SK-N-SH (cell line): ENCODE data around the gene SLC35F4.

ENCODE experiments used
- ELF1 ChIP-seq: IDR thresholded peaks from 2 replicates; pipeline ENCODE4 v1.4.0; 2012
- EP300 ChIP-seq, 2 experiments: IDR thresholded peaks; 2 replicates each; pipeline versions ENCODE4 v1.4.0 to v1.6.1; 2012; ENCODE audit warnings: borderline replicate concordance in 1 of 2, low read depth in 1 of 2, low read length in 1 of 2
- EZH2phosphoT487 ChIP-seq: fragments of 200-600 bp; sonication (generic); IDR thresholded peaks from 2 replicates; pipeline ENCODE4 v1.6.1; 2017; ENCODE audit warnings: low read depth, mixed run types, mild to moderate bottlenecking, antibody characterized with exemption, moderate library complexity, borderline replicate concordance
- MEF2A ChIP-seq: IDR thresholded peaks from 2 replicates; pipeline ENCODE4 v1.4.0; 2012; ENCODE audit warnings: low read depth, borderline replicate concordance
- POLR2AphosphoS5 ChIP-seq: IDR thresholded peaks from 2 replicates; pipeline ENCODE4 v1.6.1; 2012; ENCODE audit warnings: low read depth, low read length
- RCOR1 ChIP-seq: fragments of 150-350 bp; IDR thresholded peaks from 2 replicates; pipeline ENCODE4 v1.6.1; 2017; ENCODE audit warnings: antibody characterized with exemption, low read length
- RFX5 ChIP-seq: IDR thresholded peaks from 2 replicates; pipeline ENCODE4 v1.6.1; 2012; ENCODE audit warnings: mild to moderate bottlenecking, improper control_type of control experiment, low read length
- TF ChIP-seq, protein P1 (sequence below): fragments of 200-600 bp; sonication (generic); IDR thresholded peaks from 2 replicates; pipeline ENCODE4 v1.6.1; 2017; ENCODE audit warnings: antibody characterized with exemption, mild to moderate bottlenecking, moderate library complexity
- TF ChIP-seq, protein P2 (sequence below): fragments of 150-350 bp; IDR thresholded peaks from 2 replicates; pipeline ENCODE4 v1.6.1; 2016; ENCODE audit warnings: mild to moderate bottlenecking, low read depth, low read length
- TF ChIP-seq, protein P3 (sequence below): IDR thresholded peaks from 2 replicates; pipeline ENCODE4 v1.4.0; 2012; ENCODE audit warnings: low read depth
- TF ChIP-seq, protein P4 (sequence below): IDR thresholded peaks from 2 replicates; pipeline ENCODE4 v1.6.1; 2012; ENCODE audit warnings: mild to moderate bottlenecking, low read depth, low read length, moderate library complexity

DNA sequence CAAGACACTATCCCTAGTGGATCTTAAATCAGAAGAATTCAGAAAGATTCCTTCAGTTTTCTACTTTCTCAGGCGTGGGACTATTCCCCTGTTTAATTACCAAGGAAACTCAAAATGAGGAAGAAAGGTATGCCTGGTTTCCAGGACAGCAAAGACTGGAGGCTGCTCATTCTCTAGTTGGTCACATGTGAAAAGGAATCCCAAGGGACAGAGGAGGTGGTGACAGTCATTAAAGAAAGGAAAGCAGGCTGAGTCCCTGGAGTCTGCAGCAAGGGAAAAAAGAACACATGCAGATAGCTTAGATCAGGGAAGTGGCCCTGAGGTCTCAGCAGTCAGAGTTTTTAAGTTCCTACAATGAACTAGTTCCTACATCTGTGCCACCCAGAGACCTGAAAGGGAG, 206.8 kb downstream of the SLC35F4 start:
- TF ChIP-seq MEF2A: no peak
- no peak for TF ChIP-seq EZH2phosphoT487
- TF ChIP-seq EP300 (IDR thresholded peaks at IDR 0.05; ENCODE audit: borderline replicate concordance in 1 of 2, low read depth in 1 of 2, low read length in 1 of 2): no peak
- TF ChIP-seq, protein P1, sequence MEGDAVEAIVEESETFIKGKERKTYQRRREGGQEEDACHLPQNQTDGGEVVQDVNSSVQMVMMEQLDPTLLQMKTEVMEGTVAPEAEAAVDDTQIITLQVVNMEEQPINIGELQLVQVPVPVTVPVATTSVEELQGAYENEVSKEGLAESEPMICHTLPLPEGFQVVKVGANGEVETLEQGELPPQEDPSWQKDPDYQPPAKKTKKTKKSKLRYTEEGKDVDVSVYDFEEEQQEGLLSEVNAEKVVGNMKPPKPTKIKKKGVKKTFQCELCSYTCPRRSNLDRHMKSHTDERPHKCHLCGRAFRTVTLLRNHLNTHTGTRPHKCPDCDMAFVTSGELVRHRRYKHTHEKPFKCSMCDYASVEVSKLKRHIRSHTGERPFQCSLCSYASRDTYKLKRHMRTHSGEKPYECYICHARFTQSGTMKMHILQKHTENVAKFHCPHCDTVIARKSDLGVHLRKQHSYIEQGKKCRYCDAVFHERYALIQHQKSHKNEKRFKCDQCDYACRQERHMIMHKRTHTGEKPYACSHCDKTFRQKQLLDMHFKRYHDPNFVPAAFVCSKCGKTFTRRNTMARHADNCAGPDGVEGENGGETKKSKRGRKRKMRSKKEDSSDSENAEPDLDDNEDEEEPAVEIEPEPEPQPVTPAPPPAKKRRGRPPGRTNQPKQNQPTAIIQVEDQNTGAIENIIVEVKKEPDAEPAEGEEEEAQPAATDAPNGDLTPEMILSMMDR: no peak
- TF ChIP-seq ELF1: no peak
- TF ChIP-seq, protein P2, sequence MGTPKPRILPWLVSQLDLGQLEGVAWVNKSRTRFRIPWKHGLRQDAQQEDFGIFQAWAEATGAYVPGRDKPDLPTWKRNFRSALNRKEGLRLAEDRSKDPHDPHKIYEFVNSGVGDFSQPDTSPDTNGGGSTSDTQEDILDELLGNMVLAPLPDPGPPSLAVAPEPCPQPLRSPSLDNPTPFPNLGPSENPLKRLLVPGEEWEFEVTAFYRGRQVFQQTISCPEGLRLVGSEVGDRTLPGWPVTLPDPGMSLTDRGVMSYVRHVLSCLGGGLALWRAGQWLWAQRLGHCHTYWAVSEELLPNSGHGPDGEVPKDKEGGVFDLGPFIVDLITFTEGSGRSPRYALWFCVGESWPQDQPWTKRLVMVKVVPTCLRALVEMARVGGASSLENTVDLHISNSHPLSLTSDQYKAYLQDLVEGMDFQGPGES: no peak
- no peak for TF ChIP-seq RFX5
- TF ChIP-seq, protein P3, sequence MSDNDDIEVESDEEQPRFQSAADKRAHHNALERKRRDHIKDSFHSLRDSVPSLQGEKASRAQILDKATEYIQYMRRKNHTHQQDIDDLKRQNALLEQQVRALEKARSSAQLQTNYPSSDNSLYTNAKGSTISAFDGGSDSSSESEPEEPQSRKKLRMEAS: no peak
- TF ChIP-seq, protein P4, sequence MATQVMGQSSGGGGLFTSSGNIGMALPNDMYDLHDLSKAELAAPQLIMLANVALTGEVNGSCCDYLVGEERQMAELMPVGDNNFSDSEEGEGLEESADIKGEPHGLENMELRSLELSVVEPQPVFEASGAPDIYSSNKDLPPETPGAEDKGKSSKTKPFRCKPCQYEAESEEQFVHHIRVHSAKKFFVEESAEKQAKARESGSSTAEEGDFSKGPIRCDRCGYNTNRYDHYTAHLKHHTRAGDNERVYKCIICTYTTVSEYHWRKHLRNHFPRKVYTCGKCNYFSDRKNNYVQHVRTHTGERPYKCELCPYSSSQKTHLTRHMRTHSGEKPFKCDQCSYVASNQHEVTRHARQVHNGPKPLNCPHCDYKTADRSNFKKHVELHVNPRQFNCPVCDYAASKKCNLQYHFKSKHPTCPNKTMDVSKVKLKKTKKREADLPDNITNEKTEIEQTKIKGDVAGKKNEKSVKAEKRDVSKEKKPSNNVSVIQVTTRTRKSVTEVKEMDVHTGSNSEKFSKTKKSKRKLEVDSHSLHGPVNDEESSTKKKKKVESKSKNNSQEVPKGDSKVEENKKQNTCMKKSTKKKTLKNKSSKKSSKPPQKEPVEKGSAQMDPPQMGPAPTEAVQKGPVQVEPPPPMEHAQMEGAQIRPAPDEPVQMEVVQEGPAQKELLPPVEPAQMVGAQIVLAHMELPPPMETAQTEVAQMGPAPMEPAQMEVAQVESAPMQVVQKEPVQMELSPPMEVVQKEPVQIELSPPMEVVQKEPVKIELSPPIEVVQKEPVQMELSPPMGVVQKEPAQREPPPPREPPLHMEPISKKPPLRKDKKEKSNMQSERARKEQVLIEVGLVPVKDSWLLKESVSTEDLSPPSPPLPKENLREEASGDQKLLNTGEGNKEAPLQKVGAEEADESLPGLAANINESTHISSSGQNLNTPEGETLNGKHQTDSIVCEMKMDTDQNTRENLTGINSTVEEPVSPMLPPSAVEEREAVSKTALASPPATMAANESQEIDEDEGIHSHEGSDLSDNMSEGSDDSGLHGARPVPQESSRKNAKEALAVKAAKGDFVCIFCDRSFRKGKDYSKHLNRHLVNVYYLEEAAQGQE: no peak
- no peak for TF ChIP-seq POLR2AphosphoS5
- TF ChIP-seq RCOR1: no peak
